Stimulated activated CD4-positive, alpha-beta T cell treated with anti-CD3 and anti-CD28 coated beads, Interleukin-1b, Interleukin-23, amount 100 ng/mL, for 48 hours (primary cell): ENCODE data around the gene HSF4.
A peak's percentile ranks its signal among the peaks of the same experiment; 100 is the strongest.

ENCODE experiments used
- DNase-seq: peaks from one replicate; pipeline ENCODE4 v3.0.0-alpha.2; 2020

The HSF4 gene

GRCh38 chr16:67166598-67167168 is 2.1 kb downstream of the HSF4 start:
- no peak for DNase-seq

- no peak for DNase-seq
Measured at GRCh38 chr16:67167588-67167987, 3.0 kb downstream of the HSF4 start.

- no peak for DNase-seq
Measured at GRCh38 chr16:67169011-67169451, 4.5 kb downstream of the HSF4 start.

- no peak for DNase-seq
Measured at GRCh38 chr16:67169642-67170167, 5.2 kb downstream of the HSF4 start.

GRCh38 chr16:67170168-67170948 is 5.8 kb downstream of the HSF4 start, which contains the start of gene NOL3:
NOL3 (plus strand) TSS chr16:67170538.
- peak; percentile 58 for DNase-seq

GRCh38 chr16:67170949-67171649 is 6.6 kb downstream of the HSF4 start:
- no peak for DNase-seq

GRCh38 chr16:67173323-67173722 is 8.8 kb downstream of the HSF4 start:
- DNase-seq, result no peak

GRCh38 chr16:67173808-67174705 is 9.5 kb downstream of the HSF4 start:
- peak; percentile 64 for DNase-seq

GRCh38 chr16:67174706-67175231 is 10.2 kb downstream of the HSF4 start:
- no peak for DNase-seq

- DNase-seq, result no peak
Measured at GRCh38 chr16:67176662-67177061, 12.1 kb downstream of the HSF4 start.

GRCh38 chr16:67177743-67178699 is 13.5 kb downstream of the HSF4 start:
- peak; percentile 63 for DNase-seq

- no peak for DNase-seq
Measured at GRCh38 chr16:67179421-67180080, 15.0 kb downstream of the HSF4 start.

- DNase-seq, result no peak
Measured at GRCh38 chr16:67180166-67180565, 15.6 kb downstream of the HSF4 start.

- no peak for DNase-seq
Measured at GRCh38 chr16:67181346-67181745, 16.8 kb downstream of the HSF4 start.

- DNase-seq, result no peak
Measured at GRCh38 chr16:67182288-67182687, 17.7 kb downstream of the HSF4 start.

- DNase-seq, result no peak
Measured at GRCh38 chr16:67183284-67183626, 18.7 kb downstream of the HSF4 start.

- DNase-seq, result peak; percentile 95
Measured at GRCh38 chr16:67183627-67184452, 19.3 kb downstream of the HSF4 start, which contains the start of gene MATCAP1. MATCAP1 (minus strand) TSS chr16:67183963; CDS start chr16:67180610, 3,353 bp downstream.

- no peak for DNase-seq
Measured at GRCh38 chr16:67184453-67184994, 20.0 kb downstream of the HSF4 start.

- DNase-seq, result peak; percentile 81
Measured at GRCh38 chr16:67184995-67185650, 20.6 kb downstream of the HSF4 start.
